ENCODE data around the gene RUNX2.

DNA sequence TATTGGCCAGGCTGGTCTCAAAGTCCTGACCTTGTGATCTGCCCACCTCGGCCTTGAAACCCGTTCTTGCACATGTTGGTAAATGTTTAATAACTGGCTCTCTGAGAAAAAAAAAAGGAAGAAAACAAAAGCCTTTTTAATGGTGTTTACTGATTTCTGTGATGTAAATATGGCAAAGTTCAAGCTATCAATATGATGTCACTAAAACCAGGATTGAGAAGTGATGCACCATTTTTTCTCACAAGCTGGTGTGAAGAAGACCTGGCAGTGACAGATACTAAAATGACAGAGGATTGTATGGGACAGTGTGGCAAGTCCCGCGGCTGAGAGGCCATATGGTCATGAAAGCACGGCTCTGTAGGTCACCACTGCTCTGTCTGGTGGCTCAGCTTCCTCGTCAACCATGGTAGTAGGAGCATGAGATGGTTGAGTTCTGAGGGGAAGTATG lies 245.9 kb downstream of the RUNX2 start:
- TF ChIP-seq KAT2A (conservative IDR thresholded peaks at IDR 0.05; ENCODE audit: control insufficient read depth, low read depth, low read length), result no peak
- TF ChIP-seq KDM1A (IDR thresholded peaks at IDR 0.05; ENCODE audit: borderline replicate concordance), result no peak
- no peak for TF ChIP-seq POLR2A (IDR thresholded peaks at IDR 0.05; ENCODE audit: low read depth, low read length)
- TF ChIP-seq, protein P1, sequence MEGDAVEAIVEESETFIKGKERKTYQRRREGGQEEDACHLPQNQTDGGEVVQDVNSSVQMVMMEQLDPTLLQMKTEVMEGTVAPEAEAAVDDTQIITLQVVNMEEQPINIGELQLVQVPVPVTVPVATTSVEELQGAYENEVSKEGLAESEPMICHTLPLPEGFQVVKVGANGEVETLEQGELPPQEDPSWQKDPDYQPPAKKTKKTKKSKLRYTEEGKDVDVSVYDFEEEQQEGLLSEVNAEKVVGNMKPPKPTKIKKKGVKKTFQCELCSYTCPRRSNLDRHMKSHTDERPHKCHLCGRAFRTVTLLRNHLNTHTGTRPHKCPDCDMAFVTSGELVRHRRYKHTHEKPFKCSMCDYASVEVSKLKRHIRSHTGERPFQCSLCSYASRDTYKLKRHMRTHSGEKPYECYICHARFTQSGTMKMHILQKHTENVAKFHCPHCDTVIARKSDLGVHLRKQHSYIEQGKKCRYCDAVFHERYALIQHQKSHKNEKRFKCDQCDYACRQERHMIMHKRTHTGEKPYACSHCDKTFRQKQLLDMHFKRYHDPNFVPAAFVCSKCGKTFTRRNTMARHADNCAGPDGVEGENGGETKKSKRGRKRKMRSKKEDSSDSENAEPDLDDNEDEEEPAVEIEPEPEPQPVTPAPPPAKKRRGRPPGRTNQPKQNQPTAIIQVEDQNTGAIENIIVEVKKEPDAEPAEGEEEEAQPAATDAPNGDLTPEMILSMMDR (IDR thresholded peaks at IDR 0.05 in 2 of 3, conservative IDR thresholded peaks at IDR 0.05 in 1 of 3; ENCODE audit: control insufficient read depth in 2 of 3, extremely low read depth in 1 of 3, insufficient read depth in 1 of 3, low read depth in 3 of 3, low read length in 3 of 3), result no peak
- TF ChIP-seq CREM (IDR thresholded peaks at IDR 0.05; ENCODE audit: low read depth), result no peak
- no peak for TF ChIP-seq POLR2AphosphoS5 (IDR thresholded peaks at IDR 0.05; ENCODE audit: low read length)
- no peak for TF ChIP-seq TAF1 (IDR thresholded peaks at IDR 0.05; ENCODE audit: borderline replicate concordance, low read depth, low read length)
- TF ChIP-seq, protein P2, sequence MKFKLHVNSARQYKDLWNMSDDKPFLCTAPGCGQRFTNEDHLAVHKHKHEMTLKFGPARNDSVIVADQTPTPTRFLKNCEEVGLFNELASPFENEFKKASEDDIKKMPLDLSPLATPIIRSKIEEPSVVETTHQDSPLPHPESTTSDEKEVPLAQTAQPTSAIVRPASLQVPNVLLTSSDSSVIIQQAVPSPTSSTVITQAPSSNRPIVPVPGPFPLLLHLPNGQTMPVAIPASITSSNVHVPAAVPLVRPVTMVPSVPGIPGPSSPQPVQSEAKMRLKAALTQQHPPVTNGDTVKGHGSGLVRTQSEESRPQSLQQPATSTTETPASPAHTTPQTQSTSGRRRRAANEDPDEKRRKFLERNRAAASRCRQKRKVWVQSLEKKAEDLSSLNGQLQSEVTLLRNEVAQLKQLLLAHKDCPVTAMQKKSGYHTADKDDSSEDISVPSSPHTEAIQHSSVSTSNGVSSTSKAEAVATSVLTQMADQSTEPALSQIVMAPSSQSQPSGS (IDR thresholded peaks at IDR 0.05; ENCODE audit: low read length), result no peak
